GM03348 (cell line): ENCODE data around the gene SEC61A1.

ENCODE experiments used
- DNase-seq: peaks from one replicate; pipeline ENCODE4 v3.0.0; 2012; ENCODE audit warnings: low spot score

The SEC61A1 gene

GRCh38 chr3:128060473-128061381 is 8.5 kb downstream of the SEC61A1 start:
- DNase-seq, result peak; percentile 73

GRCh38 chr3:128062033-128062745 is 10.0 kb downstream of the SEC61A1 start:
- no peak for DNase-seq

GRCh38 chr3:128063865-128064264 is 11.6 kb downstream of the SEC61A1 start:
- DNase-seq, result no peak

- no peak for DNase-seq
These were observed 12.7 kb downstream of the SEC61A1 start for GRCh38 chr3:128064962-128065361.

GRCh38 chr3:128066114-128066513 is 13.9 kb downstream of the SEC61A1 start:
- DNase-seq, result no peak

- no peak for DNase-seq
These were observed 14.4 kb downstream of the SEC61A1 start for GRCh38 chr3:128066676-128067075.

GRCh38 chr3:128067489-128067888 is 15.3 kb downstream of the SEC61A1 start:
- DNase-seq, result no peak

- peak; percentile 46 for DNase-seq
These were observed 16.0 kb downstream of the SEC61A1 start for GRCh38 chr3:128068156-128068620.

GRCh38 chr3:128069271-128069670 is 17.0 kb downstream of the SEC61A1 start:
- DNase-seq, result no peak

GRCh38 chr3:128070898-128071591 is 18.8 kb downstream of the SEC61A1 start:
- no peak for DNase-seq

GRCh38 chr3:128071771-128072453 is 19.7 kb downstream of the SEC61A1 start:
- DNase-seq, result no peak

GRCh38 chr3:128072454-128073184 is 20.4 kb downstream of the SEC61A1 start:
- DNase-seq, result no peak

GRCh38 chr3:128073185-128073725 is 21.0 kb downstream of the SEC61A1 start:
- no peak for DNase-seq

- DNase-seq, result no peak
These were observed 21.6 kb downstream of the SEC61A1 start for GRCh38 chr3:128073807-128074206.

GRCh38 chr3:128074851-128075521 is 22.7 kb downstream of the SEC61A1 start:
- DNase-seq, result no peak

- DNase-seq, result peak; percentile 95
These were observed 23.6 kb downstream of the SEC61A1 start for GRCh38 chr3:128075522-128076482.

- DNase-seq, result peak; percentile 35
These were observed 24.4 kb downstream of the SEC61A1 start for GRCh38 chr3:128076483-128077201.

GRCh38 chr3:128077202-128077624 is 25.0 kb downstream of the SEC61A1 start:
- peak; percentile 26 for DNase-seq
